RWPE1 (cell line): ENCODE data around the gene SERGEF.

ENCODE experiments used
- CTCF ChIA-PET: fragments of 350-600 bp; sonication (Branson Sonifier 250); formaldehyde crosslinking; extraction: SDS; loops from one replicate; lab custom pipeline; 2021; lab: Yijun Ruan, JAX
- POLR2A ChIA-PET: fragments of 400-600 bp; formaldehyde crosslinking; extraction: SDS; loops from one replicate; lab custom pipeline; 2020; ENCODE audit warnings: antibody characterized with exemption; ENCODE audit not compliant: low non-redundant PET; lab: Yijun Ruan, JAX
- DNase-seq: peaks from one replicate; pipeline ENCODE4 v3.0.0; 2012; ENCODE audit warnings: low spot score
- H3K27ac ChIP-seq: fragments of 450-650 bp; 2 replicates; pipeline ENCODE4 v1.5.1; 2017
- CTCF ChIP-seq: fragments of 450-650 bp; conservative IDR thresholded peaks from 2 replicates; pipeline ENCODE4 v1.5.1; 2017; ENCODE audit warnings: low read depth, mild to moderate bottlenecking

Gene SERGEF

GRCh38 chr11:17932472-17932871 lies 80.4 kb downstream of the SERGEF start:
- ChIA-PET POLR2A (no interaction called here), CTCF (interaction anchor here (1.0 kb wide), 1 partner anchor 41 kb away, joined by 4 read pairs; no protein-coding TSS in a partner anchor)
- no peak for DNase-seq
- H3K27ac ChIP-seq = no peak overlapping the region
- TF ChIP-seq CTCF = no peak

- ChIA-PET POLR2A (no interaction called here), CTCF (interaction anchor here (1.0 kb wide), 1 partner anchor 42 kb away, joined by 4 read pairs; no protein-coding TSS in a partner anchor)
- H3K27ac ChIP-seq = no peak overlapping the region
- no peak for TF ChIP-seq CTCF
- no peak for DNase-seq
Observed at GRCh38 chr11:17931595-17931994, 81.3 kb downstream of the SERGEF start.

- H3K27ac ChIP-seq = no peak overlapping the region
- DNase-seq = no peak
- no peak for TF ChIP-seq CTCF
- POLR2A ChIA-PET = no interaction called here
- CTCF ChIA-PET = interaction anchor here (0.6 kb wide), 1 partner anchor 91 kb away, joined by 3 read pairs; no protein-coding TSS in a partner anchor
Observed at GRCh38 chr11:17930544-17931125, 82.2 kb downstream of the SERGEF start.

DNA sequence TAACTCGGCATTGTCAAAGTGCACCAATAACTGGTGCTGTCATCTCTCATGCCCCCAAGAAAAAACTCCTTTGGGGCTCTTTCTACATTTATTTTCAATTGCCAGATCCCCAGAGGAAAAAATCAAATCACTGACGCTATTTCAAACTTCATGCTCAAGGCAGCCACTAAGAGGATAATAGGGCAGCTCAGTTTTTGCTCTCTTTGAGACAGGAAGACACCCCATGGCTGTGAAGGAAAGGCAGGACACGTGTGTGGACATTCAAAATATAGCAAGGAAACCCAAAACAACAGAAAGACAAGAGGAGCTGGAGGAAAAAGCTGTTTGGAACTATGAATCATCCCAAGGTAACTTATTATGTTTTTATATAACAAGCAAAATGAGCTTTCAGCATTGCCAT lies 83.7 kb downstream of the SERGEF start:
- CTCF ChIA-PET = interaction anchor here (0.7 kb wide), 1 partner anchor 141 kb away, joined by 3 read pairs; no protein-coding TSS in a partner anchor
- TF ChIP-seq CTCF = no peak
- no peak overlapping the region for H3K27ac ChIP-seq
- DNase-seq = no peak
- POLR2A ChIA-PET = no interaction called here

DNA sequence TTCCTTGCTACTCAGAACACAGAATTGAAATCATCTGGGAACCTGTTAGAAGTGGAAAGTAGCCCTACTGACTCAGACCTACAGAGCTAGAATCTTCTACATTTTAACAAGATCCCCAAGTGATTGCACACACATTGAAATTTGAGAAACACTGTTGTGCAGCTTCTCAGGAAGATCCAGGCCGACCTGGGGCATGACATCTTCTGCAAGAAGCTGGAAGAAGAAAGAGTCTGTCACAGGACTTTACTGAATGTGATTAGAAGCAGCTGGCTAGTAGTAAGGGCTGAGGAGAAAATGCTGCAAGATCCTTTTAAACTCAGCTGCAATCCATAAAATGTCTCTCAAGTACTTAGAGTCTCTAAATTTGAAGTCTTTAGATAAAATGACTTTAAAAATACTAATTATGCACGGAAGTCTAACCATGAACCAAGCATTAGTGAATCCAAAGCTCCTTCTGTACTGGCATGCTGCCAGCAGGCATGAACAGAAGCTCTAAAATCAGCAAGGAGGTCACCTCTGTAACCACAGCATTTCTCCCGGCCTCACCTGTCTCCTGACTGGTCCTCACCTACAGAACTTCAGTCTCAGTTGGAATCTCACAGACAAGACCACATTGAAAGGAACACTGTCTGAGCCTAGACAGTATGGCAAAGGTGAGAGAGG lies 85.0 kb downstream of the SERGEF start:
- ChIA-PET POLR2A (no interaction called here), CTCF (interaction anchor here (1.2 kb wide), 1 partner anchor 197 kb away, joined by 4 read pairs; no protein-coding TSS in a partner anchor)
- DNase-seq = no peak
- no peak for TF ChIP-seq CTCF
- no peak overlapping the region for H3K27ac ChIP-seq

GRCh38 chr11:17927041-17927440 lies 85.8 kb downstream of the SERGEF start:
- ChIA-PET CTCF (no interaction called here), POLR2A (no interaction called here)
- no peak for TF ChIP-seq CTCF
- H3K27ac ChIP-seq = no peak overlapping the region
- no peak for DNase-seq
